ENCODE data around the gene ARID1B. TPM values are rescaled to one million over a fixed set of nuclear protein-coding genes. Genes with fewer than 3 reads are reported as not detected.

The ARID1B gene
- total RNA-seq, 1 donor = 55.0 TPM

- H3K27me3 ChIP-seq (ENCODE audit: insufficient read depth, low read length) = no peaks in the 10 kb centered on the region
- peaks cover 77% of the 10 kb centered on the region for H3K79me2 ChIP-seq (ENCODE audit: insufficient read depth, low read length)
- DNase-seq (ENCODE audit: insufficient read length, low spot score, missing footprints) = no peak
- H3K9me3 ChIP-seq (ENCODE audit: low read depth, low read length) = no peaks in the 10 kb centered on the region
- no peak overlapping the region for H2AFZ ChIP-seq (ENCODE audit: low read length)
- peak overlapping the region; percentile 48 for H3K4me3 ChIP-seq (ENCODE audit: insufficient read depth, low read length)
- no peaks in the 10 kb centered on the region for H3K36me3 ChIP-seq (ENCODE audit: insufficient read depth, low read length)
- no peaks in the 10 kb centered on the region for H4K20me1 ChIP-seq (ENCODE audit: insufficient read depth, low read length)
- TF ChIP-seq CTCF (IDR thresholded peaks at IDR 0.05; ENCODE audit: extremely low read depth, low read depth, low read length) = no peak
- peaks cover 25% of the 10 kb centered on the region for H3K4me1 ChIP-seq (ENCODE audit: insufficient read depth, low read length)
- H3K27ac ChIP-seq (ENCODE audit: low read depth, low read length) = peak overlapping the region; percentile 60
- H3K4me2 ChIP-seq (ENCODE audit: insufficient read depth, low read length) = peak overlapping the region; percentile 71
Measured at GRCh38 chr6:156957931-156958547, 180.9 kb downstream of the ARID1B start.

GRCh38 chr6:156960525-156960924, 183.3 kb downstream of the ARID1B start:
- no peak overlapping the region for H3K27ac ChIP-seq (ENCODE audit: low read depth, low read length)
- peaks cover 8% of the 10 kb centered on the region for H4K20me1 ChIP-seq (ENCODE audit: insufficient read depth, low read length)
- H3K27me3 ChIP-seq (ENCODE audit: insufficient read depth, low read length) = no peaks in the 10 kb centered on the region
- H3K4me3 ChIP-seq (ENCODE audit: insufficient read depth, low read length) = no peak overlapping the region
- H3K9me3 ChIP-seq (ENCODE audit: low read depth, low read length) = no peaks in the 10 kb centered on the region
- H3K36me3 ChIP-seq (ENCODE audit: insufficient read depth, low read length) = no peaks in the 10 kb centered on the region
- H3K4me2 ChIP-seq (ENCODE audit: insufficient read depth, low read length) = no peak overlapping the region
- peaks cover 30% of the 10 kb centered on the region for H3K4me1 ChIP-seq (ENCODE audit: insufficient read depth, low read length)
- H3K79me2 ChIP-seq (ENCODE audit: insufficient read depth, low read length) = peaks cover 83% of the 10 kb centered on the region
- no peak for TF ChIP-seq CTCF (IDR thresholded peaks at IDR 0.05; ENCODE audit: extremely low read depth, low read depth, low read length)
- H2AFZ ChIP-seq (ENCODE audit: low read length) = no peak overlapping the region
- no peak for DNase-seq (ENCODE audit: insufficient read length, low spot score, missing footprints)

DNA sequence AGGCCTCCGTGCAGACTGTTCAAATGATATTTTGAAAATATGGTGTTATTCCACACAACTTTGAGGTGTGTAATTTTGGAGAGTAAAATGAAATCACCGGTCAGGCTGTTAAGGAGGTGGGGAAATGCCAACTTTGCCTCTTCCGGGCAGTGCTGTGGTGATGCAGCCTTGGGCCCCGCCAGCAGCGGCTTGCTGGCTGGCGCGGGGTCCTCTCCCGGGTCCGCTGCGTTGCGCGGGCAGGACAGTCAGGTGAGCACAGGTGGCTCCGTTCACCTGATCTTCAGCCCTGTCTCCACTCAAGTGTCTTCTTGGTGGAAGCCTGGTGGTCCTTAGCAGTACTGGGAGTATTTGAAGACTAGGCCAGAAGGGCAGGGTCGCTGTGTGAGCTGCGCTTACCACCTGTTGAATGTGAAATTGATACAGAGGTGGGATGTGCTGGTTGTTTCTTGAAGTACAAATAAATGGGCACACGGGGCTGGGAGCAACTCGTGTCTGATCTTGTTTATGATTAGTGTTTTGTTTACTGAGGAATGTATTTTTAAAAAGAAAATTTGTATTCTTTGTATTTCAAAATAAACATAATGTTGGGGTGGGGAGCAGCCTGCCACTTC, 184.2 kb downstream of the ARID1B start:
- Histone ChIP-seq H3K4me1 (ENCODE audit: insufficient read depth, low read length) (peaks cover 30% of the 10 kb centered on the region), H3K4me3 (ENCODE audit: insufficient read depth, low read length) (no peak overlapping the region), H4K20me1 (ENCODE audit: insufficient read depth, low read length) (peaks cover 8% of the 10 kb centered on the region), H3K27ac (ENCODE audit: low read depth, low read length) (no peak overlapping the region), H3K79me2 (ENCODE audit: insufficient read depth, low read length) (peaks cover 81% of the 10 kb centered on the region), H3K36me3 (ENCODE audit: insufficient read depth, low read length) (no peaks in the 10 kb centered on the region), H3K4me2 (ENCODE audit: insufficient read depth, low read length) (no peak overlapping the region), H3K9me3 (ENCODE audit: low read depth, low read length) (no peaks in the 10 kb centered on the region), H2AFZ (ENCODE audit: low read length) (no peak overlapping the region), H3K27me3 (ENCODE audit: insufficient read depth, low read length) (no peaks in the 10 kb centered on the region)
- no peak for TF ChIP-seq CTCF (IDR thresholded peaks at IDR 0.05; ENCODE audit: extremely low read depth, low read depth, low read length)
- DNase-seq (ENCODE audit: insufficient read length, low spot score, missing footprints) = no peak
